Measurements from ENCODE around the gene RASSF4. TPM values are rescaled to one million over a fixed set of nuclear protein-coding genes. Genes with fewer than 3 reads are reported as not detected.

RASSF4 gene
- total and polyA plus RNA-seq, 12 donors, result 41.2 to 120 (median 79.9) TPM

- H3K9me3 ChIP-seq, result no peaks in the 10 kb centered on the region
- no peaks in the 10 kb centered on the region for H3K27me3 ChIP-seq
- peak overlapping the region; percentile 44 to 97 (median 91) for H3K27ac ChIP-seq
- peaks cover 0 to 76% (median 19%) of the 10 kb centered on the region in 9 donors for H3K36me3 ChIP-seq
- DNase-seq (no peak), ATAC-seq (peak in 1 of 8 donors; percentile 9)
- TF ChIP-seq CTCF (IDR thresholded peaks at IDR 0.05), result no peak
- no peak overlapping the region for H3K4me3 ChIP-seq
- 49 to 74% methylated on average over 15 of the region's 15 CpGs for WGBS, 2 donors
- intact Hi-C loops (cut with DNase I), result no loop called here
- peaks cover 48 to 86% (median 72%) of the 10 kb centered on the region in 9 donors for H3K4me1 ChIP-seq
Observed at GRCh38 chr10:44984671-44985101, 25.1 kb downstream of the RASSF4 start.

- TF ChIP-seq CTCF (IDR thresholded peaks at IDR 0.05), result no peak
- Histone ChIP-seq H3K27ac (peak overlapping the region; percentile 44 to 97 (median 91)), H3K36me3 (peaks cover 0 to 81% (median 22%) of the 10 kb centered on the region in 9 donors), H3K27me3 (no peaks in the 10 kb centered on the region), H3K4me1 (peaks cover 47 to 86% (median 72%) of the 10 kb centered on the region in 9 donors), H3K4me3 (no peak overlapping the region), H3K9me3 (no peaks in the 10 kb centered on the region)
- no peak for DNase-seq
- intact Hi-C loops (cut with DNase I), result no loop called here
- WGBS, 2 donors, result 35 to 39% methylated on average over 9 of the region's 9 CpGs
- peak in 3 of 8 donors; percentile 2 to 54 (median 5) for ATAC-seq
Observed at GRCh38 chr10:44985175-44985681, 25.6 kb downstream of the RASSF4 start.

DNA sequence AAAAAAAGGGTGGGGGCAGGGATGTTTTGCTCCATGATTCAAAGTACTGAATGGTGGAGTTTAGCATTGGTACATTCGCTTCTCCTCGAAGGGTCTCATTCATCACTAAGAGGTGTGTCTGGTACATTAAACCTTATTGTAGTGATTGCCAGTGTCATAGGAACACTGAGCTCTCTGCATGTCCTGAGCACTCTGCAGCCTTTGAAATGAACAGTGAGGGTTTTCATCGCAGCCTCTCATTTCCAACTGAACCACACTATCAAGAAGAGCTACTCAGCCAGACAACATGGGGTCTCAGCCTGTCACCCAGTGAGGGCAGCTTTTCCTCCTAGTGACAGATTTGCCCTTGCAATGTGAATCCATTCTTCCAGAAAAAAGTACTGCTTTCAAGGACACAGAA lies 26.6 kb downstream of the RASSF4 start:
- intact Hi-C loops (cut with DNase I), result no loop called here
- Histone ChIP-seq H3K27ac (peak overlapping the region; percentile 19 to 97 (median 91)), H3K9me3 (no peaks in the 10 kb centered on the region), H3K4me1 (peaks cover 48 to 86% (median 72%) of the 10 kb centered on the region in 9 donors), H3K36me3 (peaks cover 0 to 90% (median 22%) of the 10 kb centered on the region in 9 donors), H3K27me3 (no peaks in the 10 kb centered on the region), H3K4me3 (no peak overlapping the region)
- ATAC-seq (no peak), DNase-seq (no peak)
- WGBS, 2 donors, result 61 to 64% methylated on average over 3 of the region's 3 CpGs
- TF ChIP-seq CTCF (IDR thresholded peaks at IDR 0.05), result no peak

DNA sequence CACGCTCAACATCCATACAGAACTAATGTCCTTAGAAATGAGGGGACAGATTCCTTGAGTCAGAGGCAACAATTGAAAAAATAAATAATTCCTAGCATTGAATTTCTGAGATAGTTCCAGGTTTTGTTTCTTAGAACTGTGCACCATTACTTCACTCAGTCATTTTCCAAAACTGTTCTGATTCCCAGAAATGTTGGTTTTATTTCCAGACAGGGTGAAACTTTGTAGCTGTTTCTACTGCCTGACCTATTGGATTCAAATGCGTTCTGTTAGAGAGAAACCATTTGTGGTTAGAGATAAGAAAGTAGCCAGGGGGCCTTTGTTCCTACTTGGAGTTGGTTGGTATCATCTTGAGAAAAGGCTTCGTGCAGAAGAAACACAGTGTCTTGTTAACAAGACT lies 27.1 kb downstream of the RASSF4 start:
- no peaks in the 10 kb centered on the region for H3K9me3 ChIP-seq
- 66 to 69% methylated on average over 3 of the region's 3 CpGs for WGBS, 2 donors
- DNase-seq, result peak in 1 of 2 donors; percentile 2
- H3K36me3 ChIP-seq, result peaks cover 0 to 94% (median 22%) of the 10 kb centered on the region in 9 donors
- H3K27me3 ChIP-seq, result no peaks in the 10 kb centered on the region
- intact Hi-C loops (cut with DNase I), result no loop called here
- peak overlapping the region in 9 of 10 donors; percentile 44 to 97 (median 92) for H3K27ac ChIP-seq
- H3K4me3 ChIP-seq, result no peak overlapping the region
- H3K4me1 ChIP-seq, result peaks cover 48 to 86% (median 72%) of the 10 kb centered on the region in 9 donors
- ATAC-seq, result peak in 3 of 8 donors; percentile 5 to 22 (median 13)
- TF ChIP-seq CTCF (IDR thresholded peaks at IDR 0.05), result no peak

All from heart right ventricle (tissue), 16 donors.